ENCODE results near the gene POLG2. TPM values are rescaled to one million over a fixed set of nuclear protein-coding genes. Genes with fewer than 3 reads are reported as not detected.

The POLG2 gene
- total and polyA plus RNA-seq, 2 of the 8 experiments (the other 6 are each of a cell fraction or from before 2014, with no cell fraction given): 9.7 to 34.3 TPM

GRCh38 chr17:64515419-64515818 lies 18.6 kb upstream of the POLG2 start:
- CTCF ChIA-PET (ENCODE audit: partially characterized antibody): interaction anchor here (0.8 to 1.3 kb wide), 3 partner anchors 19 to 134 kb away, joined by 3 to 4 read pairs (median 3); no protein-coding TSS in a partner anchor
- Histone ChIP-seq H3K56ac (replicated peaks; ENCODE audit: insufficient read length, low read depth, low read length) (no peak overlapping the region), H3K27me3 (replicated peaks in 1 of 4; ENCODE audit: control insufficient read depth in 3 of 4, extremely low read depth in 1 of 4, insufficient read depth in 3 of 4, low read length in 3 of 4) (no peaks in the 10 kb centered on the region), H3K36me3 (ENCODE audit: control insufficient read depth in 2 of 4, insufficient read depth in 4 of 4, low read length in 3 of 4) (peaks cover 9 to 92% (median 59%) of the 10 kb centered on the region in 4 experiments), H3K4me2 (ENCODE audit: insufficient read depth in 1 of 2, low read depth in 2 of 2, low read length in 2 of 2) (no peak overlapping the region), H3K23me2 (ENCODE audit: low read depth, low read length) (no peaks in the 10 kb centered on the region), H3K9me3 (ENCODE audit: insufficient read depth in 2 of 2, low read depth in 1 of 2, low read length in 1 of 2) (no peaks in the 10 kb centered on the region), H4K5ac (ENCODE audit: insufficient read length, low read depth, low read length) (no peak overlapping the region), H3K9ac (replicated peaks in 1 of 4; ENCODE audit: extremely low read depth in 1 of 4, low read depth in 3 of 4, low read length in 3 of 4) (no peak overlapping the region), H3K4ac (replicated peaks; ENCODE audit: insufficient read length, low read depth, low read length) (no peak overlapping the region), H3K27ac (ENCODE audit: low read depth, low read length) (no peak overlapping the region), H2AFZ (ENCODE audit: low read length) (no peak overlapping the region), H2BK5ac (ENCODE audit: low read depth, low read length) (no peak overlapping the region), H3K14ac (ENCODE audit: insufficient read length) (no peak overlapping the region), H4K8ac (ENCODE audit: extremely low read depth, insufficient read depth, low read length) (no peak overlapping the region), H2BK15ac (ENCODE audit: low read length) (no peak overlapping the region), H4K20me1 (replicated peaks in 1 of 2; ENCODE audit: control insufficient read depth in 1 of 2, insufficient read depth in 2 of 2, low read length in 2 of 2) (peaks cover 4 to 7% of the 10 kb centered on the region in 2 experiments), H4K91ac (replicated peaks; ENCODE audit: insufficient read length, low read length) (no peak overlapping the region), H2BK12ac (ENCODE audit: low read depth, low read length) (no peak overlapping the region), H2BK120ac (replicated peaks; ENCODE audit: low read depth, low read length) (no peak overlapping the region), H3K23ac (ENCODE audit: insufficient read length) (no peak overlapping the region), H3K4me3 (ENCODE audit: extremely low read depth in 1 of 4, insufficient read depth in 2 of 4, low read depth in 3 of 4, low read length in 4 of 4) (no peak overlapping the region), H2AK5ac (ENCODE audit: low read depth, low read length) (no peak overlapping the region), H2BK20ac (ENCODE audit: low read length) (no peak overlapping the region), H3K79me2 (ENCODE audit: control insufficient read depth in 1 of 2, insufficient read depth in 2 of 2, low read length in 2 of 2) (peaks cover 0 to 27% of the 10 kb centered on the region in 2 experiments; a peak in 2 of 4 replicates), H3K18ac (ENCODE audit: extremely low read depth, low read length) (no peak overlapping the region), H3K4me1 (replicated peaks in 1 of 4; ENCODE audit: control insufficient read depth in 3 of 4, insufficient read depth in 4 of 4, low read length in 3 of 4) (peaks cover 0 to 2% (median under 1%) of the 10 kb centered on the region in 4 experiments; a peak in 4 of 7 replicates), H3K79me1 (ENCODE audit: low read depth, low read length) (peaks cover 2% of the 10 kb centered on the region; the same call in 1 of the 2 replicates)
- DNase-seq (ENCODE audit: low read depth in 1 of 2, low spot score in 2 of 2): no peak
- FAIRE-seq: no peak
- POLR2A ChIA-PET (ENCODE audit: partially characterized antibody): interaction anchor here (0.8 to 3.2 kb wide), 5 partner anchors 9 to 61 kb away, joined by 3 to 37 read pairs (median 3); partner anchors contain the start of genes CEP95, DDX5 and POLG2
- 98% methylated on average over 2 of the region's 2 CpGs; no CpG with 5 or more reads in 1 of the 2 experiments for WGBS, 2 experiments (ENCODE audit: extremely low coverage in 1 of 2, insufficient coverage in 1 of 2, insufficient read length in 1 of 2, insufficient replicate concordance in 2 of 2, low coverage in 1 of 2, low lambda C conversion rate in 2 of 2, missing lambda C conversion rate in 1 of 2)
- TF ChIP-seq NRF1 (IDR thresholded peaks at IDR 0.05; ENCODE audit: low read depth, low read length) (no peak), USF2 (IDR thresholded peaks at IDR 0.05; ENCODE audit: low read length) (no peak), SP2 (IDR thresholded peaks at IDR 0.05; ENCODE audit: low read length) (no peak), RXRA (IDR thresholded peaks at IDR 0.05; ENCODE audit: insufficient read depth, low read depth, low read length) (no peak), JUND (IDR thresholded peaks at IDR 0.05; ENCODE audit: low read length) (no peak), RAD21 (IDR thresholded peaks at IDR 0.05 in 1 of 2, conservative IDR thresholded peaks at IDR 0.05 in 1 of 2; ENCODE audit: low read depth in 2 of 2, low read length in 2 of 2) (no peak), RNF2 (IDR thresholded peaks at IDR 0.05; ENCODE audit: borderline replicate concordance, low read depth, low read length, missing control alignments, poor library complexity, severe bottlenecking) (no peak), GTF2F1 (IDR thresholded peaks at IDR 0.05; ENCODE audit: borderline replicate concordance, low read depth, low read length) (no peak), SAP30 (IDR thresholded peaks at IDR 0.05; ENCODE audit: insufficient read depth, insufficient replicate concordance, low read length) (no peak), TEAD4 (IDR thresholded peaks at IDR 0.05; ENCODE audit: low read depth, low read length) (no peak), CTBP2 (IDR thresholded peaks at IDR 0.05; ENCODE audit: borderline replicate concordance, insufficient read depth, insufficient read length, low read length) (no peak)
